HG03108 (cell line): ENCODE measurements around the gene SPIRE2.

ENCODE experiments used
- ATAC-seq: cut with Tn5 transposase; IDR thresholded peaks from one replicate; pipeline ENCODE4 v1.9.1; 2021; ENCODE audit warnings: moderate library complexity; ENCODE audit not compliant: unreplicated experiment

Gene SPIRE2

GRCh38 chr16:89893642-89894548 lies 65.6 kb downstream of the SPIRE2 start:
- ATAC-seq = no peak

DNA sequence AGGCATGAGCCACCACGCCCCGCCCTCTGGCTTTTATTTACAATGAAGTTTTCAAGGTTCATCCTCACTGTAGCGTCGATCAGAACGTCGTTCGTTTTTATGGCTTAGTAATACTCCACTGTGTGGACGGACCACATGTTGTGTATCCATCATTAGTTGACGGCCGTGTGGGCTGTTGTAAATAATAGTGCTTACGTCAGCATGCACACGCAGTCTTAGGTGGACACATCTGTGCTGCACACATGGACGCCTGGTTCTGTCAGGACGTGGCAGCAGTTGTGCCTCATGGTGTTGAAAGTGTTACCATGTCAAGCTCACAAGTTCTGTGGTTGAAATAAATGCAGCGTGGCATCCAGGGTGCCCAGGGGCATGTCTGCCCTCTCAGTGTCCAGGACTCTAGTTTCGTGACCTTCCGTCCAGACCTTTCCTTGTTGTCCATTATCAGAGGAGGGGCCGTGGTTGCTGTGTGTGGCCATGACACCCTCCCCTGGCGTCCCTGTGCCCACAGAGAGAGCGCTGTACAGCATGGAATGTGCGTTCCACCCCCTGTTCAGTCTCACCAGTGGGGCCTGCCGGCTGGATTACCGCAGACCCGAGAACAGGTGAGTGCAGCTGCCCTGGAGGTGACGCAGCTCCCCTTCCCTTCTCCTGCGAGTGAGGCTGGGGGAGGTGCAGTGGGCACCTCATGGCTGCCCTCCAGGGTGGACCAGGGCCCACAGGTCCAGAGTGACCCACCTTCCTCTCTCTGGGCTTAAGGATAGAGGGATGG lies 67.4 kb downstream of the SPIRE2 start:
- no peak for ATAC-seq

- ATAC-seq = no peak
These were observed 68.9 kb downstream of the SPIRE2 start for GRCh38 chr16:89897204-89897603.

DNA sequence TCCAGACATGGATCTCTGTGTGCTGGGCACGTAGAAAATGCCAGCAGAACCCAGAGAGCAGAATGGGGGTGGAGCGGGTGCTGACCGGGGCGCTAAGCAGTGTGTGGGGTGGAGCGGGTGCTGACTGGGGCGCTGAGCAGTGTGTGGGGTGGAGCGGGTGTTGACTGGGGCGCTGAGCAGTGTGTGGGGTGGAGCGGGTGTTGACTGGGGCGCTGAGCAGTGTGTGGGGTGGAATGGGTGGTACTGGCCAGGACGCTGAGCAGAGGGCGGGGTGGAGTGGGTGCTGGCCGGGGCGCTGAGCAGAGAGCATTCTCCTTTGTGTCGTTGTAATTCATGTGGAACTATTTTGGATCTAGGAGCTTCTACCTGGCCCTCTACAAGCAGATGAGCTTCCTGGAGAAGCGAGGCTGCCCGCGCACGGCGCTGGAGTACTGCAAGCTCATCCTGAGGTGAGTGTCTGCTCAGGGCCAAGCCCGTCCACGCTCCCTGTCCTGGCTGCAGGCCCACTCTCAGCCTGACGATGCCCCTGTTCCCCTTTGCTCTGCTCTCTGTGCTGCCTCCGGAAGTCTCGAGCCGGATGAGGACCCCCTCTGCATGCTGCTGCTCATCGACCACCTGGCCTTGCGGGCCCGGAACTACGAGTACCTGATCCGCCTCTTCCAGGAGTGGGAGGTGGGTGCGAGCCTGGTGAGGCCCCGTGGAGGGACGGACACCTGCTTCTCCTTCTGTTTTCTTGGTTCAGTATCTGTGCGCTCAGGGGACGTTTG lies 70.1 kb downstream of the SPIRE2 start:
- no peak for ATAC-seq

GRCh38 chr16:89899879-89900481 lies 71.7 kb downstream of the SPIRE2 start:
- no peak for ATAC-seq

DNA sequence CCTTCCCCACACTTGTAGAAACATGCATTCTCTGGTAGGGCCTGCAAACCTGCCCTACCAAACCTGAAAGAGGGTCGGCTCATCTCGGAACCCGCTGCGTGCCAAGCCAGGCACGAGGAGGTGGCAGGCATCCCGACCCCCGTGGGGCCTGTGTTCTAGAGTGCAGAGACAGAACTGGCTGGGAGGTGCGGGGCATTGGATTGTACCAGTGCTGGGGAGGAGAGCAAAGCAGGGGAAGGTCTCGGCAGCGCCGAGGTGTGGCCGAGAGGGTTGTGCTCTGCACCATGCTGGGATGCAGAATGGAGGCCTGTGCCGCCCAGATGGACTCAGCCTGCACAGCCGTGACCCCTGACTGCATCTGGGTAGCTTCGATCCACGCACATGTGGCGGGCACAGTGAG lies 72.6 kb downstream of the SPIRE2 start:
- no peak for ATAC-seq

GRCh38 chr16:89902980-89903379 lies 74.7 kb downstream of the SPIRE2 start:
- ATAC-seq = no peak

GRCh38 chr16:89903908-89904515 lies 75.7 kb downstream of the SPIRE2 start:
- no peak for ATAC-seq

GRCh38 chr16:89904606-89905510 lies 76.6 kb downstream of the SPIRE2 start:
- no peak for ATAC-seq

DNA sequence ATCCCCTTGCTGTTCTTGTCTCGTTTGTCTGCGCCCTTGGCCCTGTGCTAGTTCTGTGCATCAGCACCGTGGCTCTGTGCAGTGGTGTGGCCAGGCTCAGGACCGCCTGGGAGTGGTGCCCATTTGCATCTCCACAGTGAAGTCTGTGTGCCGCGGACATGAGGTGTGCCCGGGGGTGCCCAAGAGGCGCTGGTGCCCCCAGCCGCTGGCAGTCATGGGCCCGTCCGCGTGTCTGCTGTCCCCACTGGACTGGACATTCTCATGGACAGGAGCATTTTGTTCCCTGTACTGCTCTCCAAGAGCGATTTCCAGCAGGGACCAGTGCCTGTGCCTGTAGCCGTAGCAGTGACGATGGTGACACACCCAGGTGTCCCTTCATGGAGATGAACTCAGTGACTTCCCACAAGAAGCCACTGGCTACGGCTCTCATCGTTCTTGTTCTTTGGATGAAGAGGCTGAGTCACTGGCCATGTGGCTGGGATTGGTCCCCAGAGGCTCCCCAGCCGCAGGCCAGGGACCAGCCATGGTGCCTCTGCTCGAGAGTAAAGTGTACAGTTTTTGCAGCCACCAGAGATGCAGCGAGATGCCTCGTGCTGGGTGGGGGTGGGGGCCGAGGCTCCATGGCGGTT lies 77.3 kb downstream of the SPIRE2 start:
- no peak for ATAC-seq

DNA sequence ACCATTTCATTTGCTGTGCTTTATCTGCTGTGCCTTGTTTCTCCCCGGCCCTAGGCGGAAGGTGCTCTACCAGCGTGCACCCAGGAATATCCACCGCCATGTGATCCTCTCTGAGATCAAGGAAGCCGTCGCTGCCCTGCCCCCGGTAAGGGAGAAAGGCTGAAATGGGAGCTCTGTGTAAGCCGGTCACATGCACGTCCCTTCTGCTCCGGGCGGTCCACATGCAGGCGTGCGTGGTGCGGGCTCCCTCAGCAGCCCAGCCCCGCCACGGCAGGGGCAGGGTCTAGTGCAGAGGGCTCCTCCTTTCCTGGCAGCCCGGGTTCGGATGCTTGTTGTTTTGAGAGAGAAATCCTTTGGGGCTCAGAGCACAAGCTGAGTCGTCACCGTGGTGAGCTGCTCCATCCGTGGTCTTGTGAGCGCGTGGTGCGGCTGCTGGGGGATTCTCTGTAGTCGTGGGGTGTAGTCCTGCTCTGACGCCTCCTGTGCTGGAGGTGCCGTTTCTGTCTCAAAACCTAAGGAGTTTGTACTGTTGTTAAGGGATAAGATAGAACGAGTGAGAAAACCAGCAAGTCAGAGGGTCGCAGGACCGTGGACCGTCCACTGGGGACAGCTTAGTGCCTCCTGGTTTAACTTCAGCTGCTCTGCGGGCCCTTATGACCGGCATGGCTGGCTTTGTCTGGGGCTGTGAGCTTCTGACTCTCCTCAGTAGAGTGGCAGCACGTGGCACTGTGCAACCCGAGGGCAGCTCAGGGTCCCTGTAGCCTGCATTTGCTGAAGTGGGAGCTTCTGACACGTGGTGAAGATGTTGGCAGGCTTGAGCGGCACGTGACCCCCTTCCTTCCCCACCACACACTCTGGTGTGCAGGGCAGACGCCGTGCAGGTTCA lies 78.1 kb downstream of the SPIRE2 start:
- no peak for ATAC-seq

DNA sequence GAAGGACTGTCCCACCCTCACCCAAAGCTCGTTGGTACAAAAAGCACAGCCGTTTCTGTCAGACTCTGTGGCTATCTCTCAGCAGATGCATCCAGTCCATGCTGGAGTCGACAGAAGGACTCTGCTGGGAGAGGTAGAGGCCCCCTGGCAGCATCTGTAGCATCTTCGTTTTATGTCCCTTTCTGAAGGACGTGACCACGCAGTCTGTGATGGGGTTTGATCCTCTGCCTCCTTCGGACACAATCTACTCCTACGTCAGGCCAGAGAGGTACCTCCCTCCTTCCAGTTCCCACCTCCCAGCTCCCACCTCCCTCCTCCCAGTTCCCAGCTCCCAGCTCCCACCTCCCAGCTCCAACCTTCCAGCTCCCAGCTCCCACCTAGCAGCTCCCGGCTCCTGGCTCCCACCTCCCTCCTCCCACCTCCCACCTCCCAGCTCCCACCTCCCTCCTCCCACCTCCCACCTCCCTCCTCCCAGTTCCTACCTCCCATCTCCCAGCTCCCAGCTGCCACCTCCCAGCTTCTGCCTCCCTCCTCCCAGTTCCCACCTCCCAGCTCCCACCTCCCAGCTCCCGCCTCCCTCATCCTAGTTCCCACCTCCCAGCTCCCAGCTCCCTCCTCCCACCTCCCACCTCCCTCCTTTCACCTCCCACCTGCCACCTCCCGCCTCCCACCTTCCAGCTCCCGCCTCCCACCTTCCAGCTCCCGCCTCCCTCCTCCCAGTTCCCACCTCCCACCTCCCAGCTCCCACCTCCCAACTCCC lies 79.0 kb downstream of the SPIRE2 start:
- no peak for ATAC-seq

DNA sequence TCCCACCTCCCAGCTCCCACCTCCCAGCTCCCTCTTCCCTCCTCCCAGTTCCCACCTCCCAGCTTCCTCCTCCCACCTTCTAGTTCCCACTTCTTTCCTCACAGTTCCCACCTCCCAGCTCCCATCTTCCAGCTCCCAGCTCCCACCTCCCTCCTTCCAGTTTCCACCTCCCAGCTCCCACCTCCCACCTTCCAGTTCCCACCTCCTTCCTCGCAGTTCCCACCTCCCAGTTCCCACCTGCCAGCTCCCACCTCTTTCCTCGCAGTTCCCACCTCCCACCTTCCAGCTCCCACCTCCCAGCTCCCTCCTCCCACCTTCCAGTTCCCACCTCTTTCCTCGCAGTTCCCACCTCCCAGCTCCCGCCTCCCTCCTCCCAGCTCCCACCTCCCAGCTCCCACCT lies 80.0 kb downstream of the SPIRE2 start:
- ATAC-seq = no peak

DNA sequence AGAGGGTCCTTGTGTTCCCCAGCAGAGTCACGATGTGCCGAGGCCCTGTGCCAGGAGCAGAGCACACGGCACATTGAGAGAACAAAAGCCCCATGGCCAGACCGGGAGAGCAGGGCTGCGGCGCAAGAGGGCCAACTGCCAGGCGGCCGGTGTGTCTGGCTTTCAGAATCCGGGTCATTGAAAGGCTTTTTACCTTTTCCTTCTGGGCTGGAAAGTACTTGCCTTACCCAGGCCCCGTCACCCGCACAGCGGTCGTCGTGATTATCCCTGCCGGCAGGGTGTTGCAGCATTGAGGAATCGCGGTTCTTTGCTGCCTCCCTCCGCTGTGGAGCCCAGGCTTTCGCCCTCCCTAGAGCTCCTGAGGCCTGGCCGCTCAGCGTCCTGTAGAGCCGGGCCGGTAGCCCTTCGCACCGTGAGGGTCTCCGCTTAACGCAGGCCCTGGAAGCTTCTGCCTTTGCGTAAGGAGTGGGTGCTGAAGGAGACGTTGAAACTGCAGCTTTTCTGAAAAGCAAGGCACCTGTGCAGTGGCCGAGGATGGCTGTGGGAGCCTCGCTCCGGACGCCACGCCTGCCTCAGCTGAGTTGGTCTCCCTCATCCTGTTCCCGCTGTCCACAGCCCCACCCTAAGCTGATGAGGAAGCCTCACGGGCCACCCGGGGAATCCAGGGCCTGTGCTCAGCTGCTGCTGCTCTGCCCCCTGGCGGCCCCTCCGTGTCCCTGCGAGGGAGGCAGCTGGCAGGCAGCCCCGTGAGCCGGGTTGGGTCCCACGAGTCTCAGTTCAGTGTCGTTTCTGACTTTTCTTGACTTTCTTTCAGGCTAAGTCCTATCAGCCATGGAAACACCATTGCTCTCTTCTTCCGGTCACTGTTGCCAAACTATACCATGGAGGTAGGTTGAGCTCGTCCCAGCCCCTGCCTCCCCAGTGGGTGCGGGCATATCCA lies 81.8 kb downstream of the SPIRE2 start:
- ATAC-seq = no peak

- ATAC-seq = no peak
These were observed 82.6 kb downstream of the SPIRE2 start for GRCh38 chr16:89910717-89911354.

- no peak for ATAC-seq
These were observed 83.1 kb downstream of the SPIRE2 start for GRCh38 chr16:89911375-89911774.
